Progenitor cell of endocrine pancreas (in vitro differentiated cells): ENCODE measurements around the gene BRF1. TPM values are rescaled to one million over a fixed set of nuclear protein-coding genes. Genes with fewer than 3 reads are reported as not detected.
"Not testable (repeated sequence)": the region's sequence is repeated elsewhere in the genome, so short reads cannot be mapped to it uniquely, and the experiment has no call there.

ENCODE experiments used
- DNase-seq: peaks from one replicate; pipeline ENCODE4 v3.0.0; 2021; ENCODE audit warnings: low spot score; ENCODE audit not compliant: unreplicated experiment
- H3K27ac Mint-ChIP-seq: 2 replicates; pipeline ENCODE4 v1.8.0; 2021; ENCODE audit warnings: mild to moderate bottlenecking, moderate library complexity, mixed read lengths
- H3K27me3 Mint-ChIP-seq: 2 replicates; pipeline ENCODE4 v1.8.0; 2021; ENCODE audit warnings: mixed read lengths
- H3K36me3 Mint-ChIP-seq: 2 replicates; pipeline ENCODE4 v1.8.0; 2022; ENCODE audit warnings: mixed read lengths; ENCODE audit not compliant: insufficient read depth
- H3K4me1 Mint-ChIP-seq: 2 replicates; pipeline ENCODE4 v1.8.0; 2021; ENCODE audit warnings: low read depth, mixed read lengths
- H3K4me3 Mint-ChIP-seq: 2 replicates; pipeline ENCODE4 v1.8.0; 2021; ENCODE audit warnings: low read depth, mild to moderate bottlenecking, moderate library complexity, mixed read lengths
- H3K9me3 Mint-ChIP-seq: 2 replicates; pipeline ENCODE4 v1.8.0; 2021; ENCODE audit warnings: low read depth, mixed read lengths
- CTCF ChIP-seq: fragments of 200-600 bp; sonication (generic); IDR thresholded peaks from one replicate; pipeline ENCODE4 v1.5.0; 2021; ENCODE audit warnings: antibody characterized with exemption, mild to moderate bottlenecking; ENCODE audit not compliant: unreplicated experiment
- total RNA-seq: library from RNA; stranded (reverse); gene quantifications from 2 replicates; pipeline ENCODE4 v1.2.1, GENCODE V29; 2021

The BRF1 gene
- total RNA-seq, 1 donor from 2014 or later = 49.9 TPM

GRCh38 chr14:105329411-105330150 lies 28.8 kb upstream of the BRF1 start:
- Mint-ChIP-seq H3K4me1 (peaks cover 14% of the 10 kb centered on the region), H3K9me3 (no peaks in the 10 kb centered on the region), H3K27me3 (no peaks in the 10 kb centered on the region), H3K4me3 (no peak overlapping the region), H3K36me3 (no peaks in the 10 kb centered on the region), H3K27ac (no peak overlapping the region)
- no peak for DNase-seq
- TF ChIP-seq CTCF = no peak

GRCh38 chr14:105328678-105329390 lies 28.0 kb upstream of the BRF1 start:
- Mint-ChIP-seq H3K27ac (peak overlapping the region; percentile 82), H3K4me3 (no peak overlapping the region)
- no peak for TF ChIP-seq CTCF

GRCh38 chr14:105328070-105328677 lies 27.4 kb upstream of the BRF1 start:
- Mint-ChIP-seq H3K9me3 (no peaks in the 10 kb centered on the region), H3K27me3 (no peaks in the 10 kb centered on the region), H3K36me3 (no peaks in the 10 kb centered on the region), H3K27ac (peak overlapping the region; percentile 82), H3K4me1 (peaks cover 18% of the 10 kb centered on the region), H3K4me3 (no peak overlapping the region)
- no peak for TF ChIP-seq CTCF
- DNase-seq = no peak

More at GRCh38 chr14:105328678-105329390, 28.0 kb upstream of the BRF1 start:
- H3K36me3 Mint-ChIP-seq = no peaks in the 10 kb centered on the region
- peaks cover 16% of the 10 kb centered on the region for H3K4me1 Mint-ChIP-seq
- no peaks in the 10 kb centered on the region for H3K27me3 Mint-ChIP-seq
- DNase-seq = no peak
- H3K9me3 Mint-ChIP-seq = no peaks in the 10 kb centered on the region

GRCh38 chr14:105327695-105328045 lies 26.9 kb upstream of the BRF1 start:
- not testable (repeated sequence) for DNase-seq, H3K9me3 Mint-ChIP-seq, H3K36me3 Mint-ChIP-seq, H3K27me3 Mint-ChIP-seq, H3K4me3 Mint-ChIP-seq
- peak overlapping the region; percentile 45 for H3K27ac Mint-ChIP-seq
- peaks cover 18% of the 10 kb centered on the region for H3K4me1 Mint-ChIP-seq

GRCh38 chr14:105326891-105327694 lies 26.3 kb upstream of the BRF1 start:
- no peak overlapping the region for H3K4me3 Mint-ChIP-seq
- TF ChIP-seq CTCF = no peak
- DNase-seq = no peak
- no peaks in the 10 kb centered on the region for H3K27me3 Mint-ChIP-seq
- H3K36me3 Mint-ChIP-seq = peaks cover 3% of the 10 kb centered on the region
- H3K4me1 Mint-ChIP-seq = peaks cover 18% of the 10 kb centered on the region
- no peaks in the 10 kb centered on the region for H3K9me3 Mint-ChIP-seq
- H3K27ac Mint-ChIP-seq = peak overlapping the region; percentile 45
